Left lung (tissue), 10 donors: ENCODE results near the gene EPC1. TPM values are rescaled to one million over a fixed set of nuclear protein-coding genes. Genes with fewer than 3 reads are reported as not detected.
A peak's percentile ranks its signal among the peaks of the same experiment; 100 is the strongest.

Experiments
- ATAC-seq: fragments of 200-7000 bp; cut with Tn5 transposase; one replicate; pipeline ENCODE4 v1.9.1; 2020; ENCODE audit warnings: moderate library complexity
- DNase-seq, 4 donors: peaks; one replicate each; pipeline ENCODE4 v3.0.0-alpha.2; 2013 to 2020
- H3K27ac ChIP-seq, 2 donors: fragments of 200-600 bp; sonication (generic) in 1 of 2; one replicate each; pipeline versions ENCODE4 v1.5.0 to v1.8.0; 2020 to 2021
- H3K27me3 ChIP-seq, 2 donors: fragments of 200-600 bp; sonication (generic) in 1 of 2; one replicate each; pipeline versions ENCODE4 v1.5.0 to v1.8.0; 2020 to 2021
- H3K36me3 ChIP-seq, 2 donors: fragments of 200-600 bp; sonication (generic) in 1 of 2; one replicate each; pipeline versions ENCODE4 v1.5.0 to v1.8.0; 2020 to 2021
- H3K4me1 ChIP-seq, 2 donors: fragments of 200-600 bp; one replicate each; pipeline ENCODE4 v1.8.0; 2021
- H3K4me3 ChIP-seq, 2 donors: fragments of 200-600 bp; sonication (generic) in 1 of 2; one replicate each; pipeline versions ENCODE4 v1.5.0 to v1.8.0; 2020 to 2021; ENCODE audit warnings: mild to moderate bottlenecking in 1 of 2
- H3K9me3 ChIP-seq, 2 donors: fragments of 200-600 bp; sonication (generic) in 1 of 2; one replicate each; pipeline versions ENCODE4 v1.5.0 to v1.8.0; 2020 to 2021
- intact Hi-C, 2 donors: fragments of 100-400 bp; cut with DNase I; formaldehyde crosslinking; loops; one replicate each; pipeline versions ENCODE4 v1.11.2 to v1.14.2; 2022
- polyA plus RNA-seq, 6 donors: library from polyadenylated mRNA; unstranded; fragments of 120-200 nt; gene quantifications; one replicate each; pipeline ENCODE4 v1.2.1, GENCODE V29; 2013; ENCODE audit not compliant: insufficient read length in 6 of 6
- total RNA-seq, 2 donors: library from RNA; stranded (reverse); fragmentation: NEBNext Ultra II Directional; extraction: Animal tissue kit (Norgen Biotek cat#: 25700); gene quantifications; one replicate each; pipeline ENCODE4 v1.2.1, GENCODE V29; 2021
- TF ChIP-seq, protein P1 (sequence below), 2 donors: fragments of 200-600 bp; sonication (generic) in 1 of 2; IDR thresholded peaks; one replicate each; pipeline versions ENCODE4 v1.5.0 to v1.8.0; 2021; ENCODE audit warnings: antibody characterized with exemption in 2 of 2
- donor health status: DM: no; HTN: yes; CAD: no.
- donor health status: DM: no; HTN: no; CAD: no.

The EPC1 gene
- total and polyA plus RNA-seq, 8 donors: 27.0 to 84.0 (median 70.0) TPM

DNA sequence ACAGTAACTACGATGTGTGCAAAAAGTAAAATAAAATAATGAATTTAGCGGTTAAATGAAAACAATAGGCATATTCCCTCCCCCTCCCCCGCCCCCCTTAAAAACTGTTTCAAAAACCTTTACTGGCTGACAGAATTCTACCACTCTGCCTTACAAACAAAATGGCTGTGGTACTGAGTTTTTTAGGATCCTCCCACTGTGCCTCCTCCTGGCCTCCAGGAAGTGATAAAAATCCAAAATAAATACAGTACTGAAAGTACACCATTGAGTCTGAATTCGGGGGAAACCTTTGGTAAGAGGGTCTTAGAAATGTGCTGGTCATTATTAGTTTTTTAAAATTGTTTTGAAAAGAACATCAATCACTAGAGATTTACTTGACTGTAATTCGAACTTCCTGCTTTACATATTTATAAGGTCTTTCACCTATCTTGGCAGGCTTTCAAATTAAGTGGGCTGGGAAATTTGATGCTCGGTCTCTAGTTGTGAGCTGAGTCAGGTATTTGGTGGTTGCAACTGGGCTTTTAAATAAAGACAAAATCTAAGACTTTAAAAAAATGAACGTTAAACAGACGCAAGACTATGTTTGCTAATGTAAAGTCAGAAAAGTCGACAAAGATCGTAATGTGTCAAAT is 32.5 kb upstream of the EPC1 start:
- H3K27me3 ChIP-seq: no peaks in the 10 kb centered on the region
- H3K4me1 ChIP-seq: peaks cover 0 to 26% of the 10 kb centered on the region in 2 donors
- no peaks in the 10 kb centered on the region for H3K9me3 ChIP-seq
- peak overlapping the region; percentile 55 to 60 for H3K4me3 ChIP-seq
- TF ChIP-seq, protein P1, sequence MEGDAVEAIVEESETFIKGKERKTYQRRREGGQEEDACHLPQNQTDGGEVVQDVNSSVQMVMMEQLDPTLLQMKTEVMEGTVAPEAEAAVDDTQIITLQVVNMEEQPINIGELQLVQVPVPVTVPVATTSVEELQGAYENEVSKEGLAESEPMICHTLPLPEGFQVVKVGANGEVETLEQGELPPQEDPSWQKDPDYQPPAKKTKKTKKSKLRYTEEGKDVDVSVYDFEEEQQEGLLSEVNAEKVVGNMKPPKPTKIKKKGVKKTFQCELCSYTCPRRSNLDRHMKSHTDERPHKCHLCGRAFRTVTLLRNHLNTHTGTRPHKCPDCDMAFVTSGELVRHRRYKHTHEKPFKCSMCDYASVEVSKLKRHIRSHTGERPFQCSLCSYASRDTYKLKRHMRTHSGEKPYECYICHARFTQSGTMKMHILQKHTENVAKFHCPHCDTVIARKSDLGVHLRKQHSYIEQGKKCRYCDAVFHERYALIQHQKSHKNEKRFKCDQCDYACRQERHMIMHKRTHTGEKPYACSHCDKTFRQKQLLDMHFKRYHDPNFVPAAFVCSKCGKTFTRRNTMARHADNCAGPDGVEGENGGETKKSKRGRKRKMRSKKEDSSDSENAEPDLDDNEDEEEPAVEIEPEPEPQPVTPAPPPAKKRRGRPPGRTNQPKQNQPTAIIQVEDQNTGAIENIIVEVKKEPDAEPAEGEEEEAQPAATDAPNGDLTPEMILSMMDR (IDR thresholded peaks at IDR 0.05): no peak
- intact Hi-C loops: no loop called here
- DNase-seq: peak in 2 of 4 donors; percentile 53 to 68
- no peaks in the 10 kb centered on the region for H3K36me3 ChIP-seq
- peak; percentile 62 for ATAC-seq
- peak overlapping the region; percentile 84 to 89 for H3K27ac ChIP-seq

DNA sequence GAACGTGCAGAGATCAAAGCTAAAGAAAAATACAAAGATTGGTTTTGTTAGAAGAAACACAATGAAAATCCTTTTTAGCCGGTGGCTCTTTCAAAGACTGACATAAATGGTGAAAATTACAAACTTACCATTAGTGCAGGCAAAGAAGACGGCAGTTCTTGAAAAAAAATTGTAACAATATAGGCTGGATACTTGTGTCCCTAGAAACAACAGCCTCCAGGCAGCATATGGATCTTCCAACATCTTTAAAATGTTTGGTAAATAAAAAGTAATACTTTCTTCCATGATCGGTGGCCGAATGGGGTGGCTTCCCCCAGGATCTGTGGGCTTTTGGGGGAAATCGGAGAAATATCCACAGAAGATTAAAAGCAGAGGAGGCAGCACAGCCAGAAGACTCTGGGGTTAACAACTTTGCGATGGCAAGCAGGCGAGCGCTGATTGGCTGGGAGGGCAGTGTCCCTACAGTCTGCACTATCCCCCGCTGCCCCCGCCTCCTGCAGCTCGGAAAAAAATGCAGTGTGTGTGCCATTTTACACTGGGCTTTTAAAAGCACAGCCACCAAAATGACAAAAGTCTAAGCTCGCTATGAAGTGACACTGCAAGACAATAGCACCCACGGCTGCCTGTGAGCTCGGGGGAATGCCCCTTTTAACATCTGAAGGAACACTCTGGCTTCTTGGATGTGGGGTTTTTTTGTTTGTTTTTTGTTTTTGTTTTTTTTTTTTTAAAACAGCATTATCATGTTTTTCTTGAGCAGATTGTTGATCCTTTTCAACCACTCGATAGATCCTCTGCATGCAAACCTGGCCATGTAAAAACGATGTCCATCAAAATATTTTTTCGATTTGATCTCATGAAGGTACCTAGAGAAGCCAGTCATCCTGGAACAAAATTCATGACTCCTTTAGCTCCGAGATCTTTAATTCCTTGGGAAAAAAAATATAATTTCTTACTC is 31.7 kb upstream of the EPC1 start:
- intact Hi-C loops: no loop called here
- TF ChIP-seq, protein P1 (IDR thresholded peaks at IDR 0.05): no peak

DNA sequence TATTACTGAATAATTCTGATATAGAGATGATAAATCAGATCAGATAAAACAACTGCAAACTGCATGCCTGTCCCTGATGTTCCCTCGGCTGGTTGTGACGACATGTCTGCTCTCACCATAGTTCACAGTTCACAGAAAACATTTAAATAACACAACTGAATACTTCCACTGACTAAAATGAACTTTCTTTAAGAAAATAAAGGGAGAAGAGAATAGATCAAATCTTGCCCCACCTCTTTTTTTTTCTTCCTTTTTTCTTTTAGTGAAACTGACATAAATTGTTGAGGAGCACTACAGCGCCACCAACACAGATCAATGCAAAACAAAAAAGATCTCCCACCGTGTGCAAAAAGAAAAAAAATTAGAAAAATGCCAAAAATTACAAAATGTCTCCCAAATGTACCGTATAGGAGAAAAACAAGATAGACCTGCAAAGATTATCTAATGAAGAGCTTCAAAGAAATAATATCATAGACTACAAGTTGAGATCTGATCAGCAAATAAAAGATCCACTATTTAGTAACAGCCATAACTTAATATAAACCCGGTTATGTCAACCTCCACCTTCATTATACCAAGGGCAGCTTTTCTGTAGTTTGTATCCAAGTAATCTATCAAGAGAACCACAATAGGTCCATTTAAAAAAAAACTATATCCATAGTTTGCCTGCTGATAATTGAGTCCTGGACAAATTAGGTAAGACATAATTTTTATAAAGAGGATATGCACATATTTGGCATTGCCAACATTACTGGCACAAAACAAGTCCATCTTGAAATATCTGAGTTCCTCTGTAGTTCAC is 30.7 kb upstream of the EPC1 start:
- no peaks in the 10 kb centered on the region for H3K36me3 ChIP-seq
- no peaks in the 10 kb centered on the region for H3K9me3 ChIP-seq
- intact Hi-C loops: no loop called here
- H3K4me1 ChIP-seq: peaks cover 0 to 26% of the 10 kb centered on the region in 2 donors
- peak overlapping the region; percentile 84 to 89 for H3K27ac ChIP-seq
- ATAC-seq (peak; percentile 38), DNase-seq (peak in 3 of 4 donors; percentile 47 to 80 (median 74))
- no peaks in the 10 kb centered on the region for H3K27me3 ChIP-seq
- TF ChIP-seq, protein P1 (IDR thresholded peaks at IDR 0.05): peak in 1 of 2 donors; percentile 19
- H3K4me3 ChIP-seq: peak overlapping the region; percentile 55 to 60

More for the DNA sequence above, 31.7 kb upstream of the EPC1 start:
- Histone ChIP-seq H3K9me3 (no peaks in the 10 kb centered on the region), H3K4me3 (peak overlapping the region; percentile 55 to 60), H3K27me3 (no peaks in the 10 kb centered on the region), H3K27ac (peak overlapping the region; percentile 84 to 89), H3K4me1 (peaks cover 0 to 26% of the 10 kb centered on the region in 2 donors), H3K36me3 (no peaks in the 10 kb centered on the region)
- ATAC-seq: peak; percentile 96
- DNase-seq: peak; percentile 90 to 97 (median 96)

DNA sequence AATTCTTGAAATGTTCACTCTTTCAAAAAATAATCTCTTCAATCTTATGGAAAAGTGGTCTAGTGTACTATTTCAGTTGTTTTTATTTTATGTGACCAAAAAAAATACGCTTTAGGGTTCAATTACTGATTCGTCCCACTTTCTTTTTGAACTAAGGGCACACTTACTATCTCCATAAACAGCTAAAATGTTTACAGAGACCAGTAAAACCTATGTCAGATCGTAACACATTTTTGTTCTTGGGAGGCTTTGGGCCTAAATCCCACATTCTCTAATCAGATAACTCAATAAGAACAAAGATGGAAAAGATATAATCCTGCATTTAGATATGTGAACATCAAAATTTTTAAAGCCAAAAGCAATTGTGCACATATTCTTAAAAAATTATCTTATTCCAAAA is 29.8 kb upstream of the EPC1 start:
- intact Hi-C loops: no loop called here
- Histone ChIP-seq H3K36me3 (no peaks in the 10 kb centered on the region), H3K9me3 (no peaks in the 10 kb centered on the region), H3K4me1 (peaks cover 0 to 26% of the 10 kb centered on the region in 2 donors), H3K4me3 (peak overlapping the region; percentile 55 to 60), H3K27me3 (no peaks in the 10 kb centered on the region), H3K27ac (peak overlapping the region; percentile 84 to 89)
- TF ChIP-seq, protein P1 (IDR thresholded peaks at IDR 0.05): no peak
- no peak for ATAC-seq
- DNase-seq: peak in 1 of 4 donors; percentile 43
